HFFc6 (cell line): ENCODE results near the gene IL17C. TPM values are rescaled to one million over a fixed set of nuclear protein-coding genes. Genes with fewer than 3 reads are reported as not detected.
A peak's percentile ranks its signal among the peaks of the same experiment; 100 is the strongest.

Source experiments
- DNase-seq: peaks from one replicate; pipeline ENCODE4 v3.0.0-alpha.2; 2018
- H3K27ac Mint-ChIP-seq: 2 replicates; pipeline ENCODE4 v1.8.0; 2020; ENCODE audit warnings: mild to moderate bottlenecking, mixed read lengths
- H3K27me3 Mint-ChIP-seq: 2 replicates; pipeline ENCODE4 v1.8.0; 2021; ENCODE audit warnings: mild to moderate bottlenecking, moderate library complexity, mixed read lengths; ENCODE audit not compliant: insufficient read depth
- H3K36me3 Mint-ChIP-seq: 2 replicates; pipeline ENCODE4 v1.8.0; 2021; ENCODE audit warnings: low read depth, mixed read lengths
- H3K4me1 Mint-ChIP-seq: 2 replicates; pipeline ENCODE4 v1.8.0; 2020; ENCODE audit warnings: low read depth, mixed read lengths
- H3K4me3 Mint-ChIP-seq: 2 replicates; pipeline ENCODE4 v1.8.0; 2020; ENCODE audit warnings: mild to moderate bottlenecking, moderate library complexity, mixed read lengths
- H3K9me3 Mint-ChIP-seq: 2 replicates; pipeline ENCODE4 v1.8.0; 2020; ENCODE audit warnings: mild to moderate bottlenecking, mixed read lengths
- total RNA-seq, 6 experiments: library from RNA; stranded (reverse); fragmentation: NEBNext Ultra II Directional; extraction: Animal tissue kit (Norgen Biotek cat#: 25700); gene quantifications; 2 replicates in 1 of 6; 3 replicates in 5 of 6; pipeline ENCODE4 v1.2.3, GENCODE V29; 2021
- TF ChIP-seq, protein P1 (sequence below): fragments of 200-600 bp; sonication (generic); IDR thresholded peaks from 2 replicates; pipeline ENCODE4 v1.5.0; 2021; ENCODE audit warnings: antibody characterized with exemption, mild to moderate bottlenecking

The IL17C gene
- total RNA-seq, 6 experiments from 2014 or later: not detected

DNA sequence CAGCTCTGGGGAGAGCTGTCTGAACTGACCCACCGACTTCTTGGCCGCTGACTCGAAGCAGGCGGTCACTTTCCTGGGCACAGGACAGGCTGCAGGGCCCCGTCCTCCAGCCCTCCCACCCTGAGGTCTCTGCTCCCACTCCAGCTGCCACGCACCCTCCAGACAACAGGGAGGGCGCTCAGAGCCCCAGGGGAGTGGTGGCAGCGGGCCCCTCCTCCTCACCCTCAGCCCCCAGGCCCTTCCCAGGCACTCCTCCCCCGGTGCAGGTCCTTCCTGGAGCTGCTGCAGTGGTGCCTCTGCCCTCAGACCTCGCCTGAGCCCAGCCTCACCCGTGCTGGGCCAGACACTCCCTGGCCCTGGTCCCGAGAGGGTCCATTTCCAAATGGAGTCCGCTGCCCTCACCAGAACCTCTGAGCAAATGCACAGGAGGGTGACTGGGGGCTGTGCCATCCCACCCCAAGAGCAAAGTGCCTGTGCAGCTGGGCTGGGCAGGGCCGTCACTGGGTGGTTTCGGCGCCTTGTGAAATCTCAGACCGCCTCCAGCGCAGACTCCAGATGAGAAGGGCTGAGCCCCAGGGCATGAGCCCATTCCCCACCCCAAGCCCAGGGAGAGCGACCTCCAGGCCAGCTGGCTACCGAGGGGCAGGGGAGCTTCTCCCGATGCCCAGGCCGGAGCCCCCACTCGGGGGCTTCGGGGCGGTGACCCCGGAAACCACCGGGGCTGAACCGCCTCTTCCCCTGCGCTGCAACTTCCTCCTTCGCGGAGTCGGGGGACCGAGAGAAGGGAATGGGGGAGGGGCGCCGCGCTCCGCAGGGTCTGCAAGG is 11.8 kb downstream of the IL17C start:
- no peak overlapping the region for H3K27ac Mint-ChIP-seq
- no peaks in the 10 kb centered on the region for H3K4me1 Mint-ChIP-seq
- no peaks in the 10 kb centered on the region for H3K9me3 Mint-ChIP-seq
- no peaks in the 10 kb centered on the region; the same call in 1 of the 2 replicates for H3K36me3 Mint-ChIP-seq
- TF ChIP-seq, protein P1, sequence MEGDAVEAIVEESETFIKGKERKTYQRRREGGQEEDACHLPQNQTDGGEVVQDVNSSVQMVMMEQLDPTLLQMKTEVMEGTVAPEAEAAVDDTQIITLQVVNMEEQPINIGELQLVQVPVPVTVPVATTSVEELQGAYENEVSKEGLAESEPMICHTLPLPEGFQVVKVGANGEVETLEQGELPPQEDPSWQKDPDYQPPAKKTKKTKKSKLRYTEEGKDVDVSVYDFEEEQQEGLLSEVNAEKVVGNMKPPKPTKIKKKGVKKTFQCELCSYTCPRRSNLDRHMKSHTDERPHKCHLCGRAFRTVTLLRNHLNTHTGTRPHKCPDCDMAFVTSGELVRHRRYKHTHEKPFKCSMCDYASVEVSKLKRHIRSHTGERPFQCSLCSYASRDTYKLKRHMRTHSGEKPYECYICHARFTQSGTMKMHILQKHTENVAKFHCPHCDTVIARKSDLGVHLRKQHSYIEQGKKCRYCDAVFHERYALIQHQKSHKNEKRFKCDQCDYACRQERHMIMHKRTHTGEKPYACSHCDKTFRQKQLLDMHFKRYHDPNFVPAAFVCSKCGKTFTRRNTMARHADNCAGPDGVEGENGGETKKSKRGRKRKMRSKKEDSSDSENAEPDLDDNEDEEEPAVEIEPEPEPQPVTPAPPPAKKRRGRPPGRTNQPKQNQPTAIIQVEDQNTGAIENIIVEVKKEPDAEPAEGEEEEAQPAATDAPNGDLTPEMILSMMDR: no peak
- no peak for DNase-seq
- H3K27me3 Mint-ChIP-seq: no peaks in the 10 kb centered on the region
- peak overlapping the region; percentile 85 for H3K4me3 Mint-ChIP-seq

DNA sequence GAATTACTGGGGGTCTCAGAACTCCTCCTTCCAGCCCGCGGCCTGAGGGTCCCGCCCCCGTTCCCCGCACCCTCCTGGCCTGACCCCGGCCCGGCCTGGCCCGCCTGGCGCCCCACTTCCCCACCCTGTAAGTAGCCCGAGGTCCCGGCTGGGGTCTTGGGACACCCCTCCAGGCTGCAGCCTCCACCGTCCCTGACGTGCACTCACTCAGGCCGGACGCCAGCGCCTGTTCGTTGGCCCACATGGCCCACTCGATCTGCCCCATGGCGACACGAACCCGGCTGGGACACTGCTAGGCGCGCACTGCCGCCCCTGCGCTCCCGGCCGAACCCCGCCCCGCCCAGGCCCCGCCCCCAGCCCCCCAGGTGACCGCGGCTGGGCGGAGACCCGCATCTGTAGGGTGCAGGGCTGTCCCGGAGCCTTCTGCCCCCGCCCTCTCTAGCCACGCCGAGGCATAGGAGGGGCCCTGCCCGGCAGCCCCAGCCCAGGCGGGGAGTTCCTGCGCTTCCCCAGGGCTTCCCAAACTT is 12.4 kb downstream of the IL17C start, which contains the start of gene CYBA:
TSS of gene CYBA (minus strand) at position 305 of the 527 bp plus-strand sequence. CDS start at position 265, 40 bp downstream.
- Mint-ChIP-seq H3K9me3 (no peaks in the 10 kb centered on the region), H3K27ac (no peak within 1 kb of the TSS), H3K4me3 (peak within 1 kb of the TSS; percentile 85), H3K36me3 (no peaks in the 10 kb centered on the region; the same call in 1 of the 2 replicates), H3K27me3 (no peaks in the 10 kb centered on the region), H3K4me1 (no peaks in the 10 kb centered on the region)
- peak; percentile 48 for DNase-seq
- TF ChIP-seq, protein P1: no peak

DNA sequence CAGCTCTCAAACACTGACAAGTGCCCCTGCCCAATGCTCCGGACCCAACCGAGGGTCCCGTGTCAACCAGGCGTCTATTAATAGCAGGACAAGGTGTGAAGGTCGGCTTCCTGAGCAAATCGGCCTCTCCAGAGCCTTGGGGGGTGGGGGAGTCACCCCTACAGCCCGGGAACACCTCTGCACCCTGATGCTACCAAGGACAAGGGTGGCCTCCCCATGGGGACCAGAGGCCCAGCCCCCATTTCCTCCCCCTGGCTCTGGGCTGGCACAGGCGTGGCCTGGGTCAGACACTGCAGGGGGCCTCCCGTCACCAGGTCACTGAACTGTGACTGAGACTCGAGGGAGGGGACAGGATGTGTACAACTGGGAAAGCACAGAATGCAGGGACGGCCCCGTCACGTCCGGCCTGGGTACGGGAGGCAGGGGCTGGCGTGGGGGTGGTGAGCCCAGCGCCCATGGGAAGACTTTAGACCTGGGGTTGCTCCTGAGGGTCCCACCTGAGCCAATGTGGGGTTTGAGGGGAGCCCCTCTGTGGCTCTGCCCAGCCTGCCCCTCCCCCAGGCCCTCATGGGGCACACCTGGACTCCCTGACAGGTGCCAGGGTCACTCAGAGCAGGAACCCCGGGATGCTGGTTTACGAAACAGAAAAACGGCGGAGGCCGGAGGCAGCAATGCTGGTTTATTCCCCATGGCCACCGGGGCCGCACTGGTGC is 13.1 kb downstream of the IL17C start:
- Mint-ChIP-seq H3K4me3 (peak overlapping the region; percentile 85), H3K9me3 (no peaks in the 10 kb centered on the region)

DNA sequence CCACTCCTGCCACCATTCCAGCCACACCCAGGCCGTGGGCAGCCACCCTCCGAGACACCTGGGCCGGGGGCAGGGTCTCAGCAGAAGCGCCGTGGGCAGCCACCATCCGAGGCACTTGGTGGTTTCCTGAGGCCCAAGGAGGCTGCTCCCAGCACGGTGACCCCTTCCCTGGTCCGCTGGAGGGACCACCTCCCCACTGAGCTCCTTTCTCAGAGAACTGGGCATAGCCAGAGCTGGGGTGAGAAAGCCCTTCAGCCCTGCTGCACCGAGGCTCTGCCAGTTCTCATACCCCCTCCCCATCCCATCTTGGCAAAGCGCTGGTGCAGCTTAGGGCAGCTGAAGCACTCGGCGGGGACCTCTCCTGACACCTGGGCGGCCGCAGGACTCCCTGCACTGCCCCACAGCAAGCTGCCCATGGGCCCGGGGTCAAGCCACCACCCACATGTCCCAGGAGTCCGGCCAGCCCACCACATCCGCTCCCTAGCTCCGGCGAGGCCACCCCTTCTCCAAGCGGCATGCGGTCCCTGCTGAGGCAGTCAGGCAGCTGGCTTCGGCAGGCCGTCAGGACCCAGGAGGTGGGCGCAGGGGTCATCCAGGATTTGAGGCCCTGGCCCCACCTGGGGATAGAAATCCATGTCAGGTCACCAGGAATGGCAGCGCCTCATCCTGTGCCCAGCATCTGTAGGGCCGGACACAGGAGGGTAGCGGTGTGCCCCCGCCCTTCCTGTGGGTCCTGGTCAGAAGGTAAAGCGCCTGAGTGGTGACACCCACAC is 13.8 kb downstream of the IL17C start:
- Mint-ChIP-seq H3K27me3 (no peaks in the 10 kb centered on the region), H3K9me3 (no peaks in the 10 kb centered on the region), H3K4me3 (no peak overlapping the region), H3K27ac (no peak overlapping the region), H3K4me1 (no peaks in the 10 kb centered on the region), H3K36me3 (no peaks in the 10 kb centered on the region; the same call in 1 of the 2 replicates)
- no peak for DNase-seq
- TF ChIP-seq, protein P1: no peak

More for the DNA sequence above, 13.1 kb downstream of the IL17C start:
- H3K27ac Mint-ChIP-seq: no peak overlapping the region
- no peak for DNase-seq
- H3K4me1 Mint-ChIP-seq: no peaks in the 10 kb centered on the region
- TF ChIP-seq, protein P1: no peak
- no peaks in the 10 kb centered on the region for H3K27me3 Mint-ChIP-seq
- H3K36me3 Mint-ChIP-seq: no peaks in the 10 kb centered on the region; the same call in 1 of the 2 replicates

DNA sequence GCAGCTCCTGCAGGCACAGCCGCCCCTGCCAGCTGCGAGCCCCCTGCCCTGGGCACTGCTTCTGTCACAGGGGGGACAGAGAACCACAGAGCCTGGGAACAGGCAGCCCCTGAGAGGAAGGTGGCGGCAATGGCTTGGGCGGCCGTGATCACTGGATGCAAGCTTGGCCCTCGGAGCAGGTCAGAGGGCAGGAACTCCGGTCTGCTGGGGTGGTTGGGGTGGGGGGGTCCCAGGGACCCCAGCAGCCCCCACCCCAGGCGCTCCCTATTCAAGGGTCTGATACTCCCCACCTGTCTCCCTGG is 14.3 kb downstream of the IL17C start:
- TF ChIP-seq, protein P1: no peak
- H3K9me3 Mint-ChIP-seq: no peaks in the 10 kb centered on the region
- H3K4me3 Mint-ChIP-seq: no peak overlapping the region
- no peak for DNase-seq
- H3K36me3 Mint-ChIP-seq: no peaks in the 10 kb centered on the region; the same call in 1 of the 2 replicates
- no peaks in the 10 kb centered on the region for H3K4me1 Mint-ChIP-seq
- H3K27ac Mint-ChIP-seq: no peak overlapping the region
- H3K27me3 Mint-ChIP-seq: no peaks in the 10 kb centered on the region
